ENCODE measurements around the gene SLC51B. TPM values are rescaled to one million over a fixed set of nuclear protein-coding genes. Genes with fewer than 3 reads are reported as not detected.
A peak's percentile ranks its signal among the peaks of the same experiment; 100 is the strongest.

Gene SLC51B
- total RNA-seq, 1 donor from 2014 or later = not detected

DNA sequence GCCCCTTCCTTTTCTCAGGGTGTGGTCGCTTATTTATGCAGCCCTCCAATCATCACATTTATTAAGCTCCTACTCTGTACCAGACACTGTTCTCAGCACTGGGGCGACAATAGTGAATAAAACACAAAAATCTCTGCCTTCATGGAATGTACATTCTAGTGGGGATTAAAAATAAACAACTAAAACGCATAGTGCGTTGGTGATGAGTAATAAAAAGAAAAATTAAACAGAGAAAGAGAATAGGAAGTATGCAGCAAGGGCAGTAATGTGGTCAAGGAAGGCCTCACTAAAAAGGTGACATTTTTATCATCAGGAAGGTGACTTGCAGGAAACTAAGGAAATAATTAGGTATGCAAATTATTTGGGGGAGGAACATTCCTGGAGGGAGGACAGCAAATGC is 5.1 kb downstream of the SLC51B start:
- TF ChIP-seq, protein P1, sequence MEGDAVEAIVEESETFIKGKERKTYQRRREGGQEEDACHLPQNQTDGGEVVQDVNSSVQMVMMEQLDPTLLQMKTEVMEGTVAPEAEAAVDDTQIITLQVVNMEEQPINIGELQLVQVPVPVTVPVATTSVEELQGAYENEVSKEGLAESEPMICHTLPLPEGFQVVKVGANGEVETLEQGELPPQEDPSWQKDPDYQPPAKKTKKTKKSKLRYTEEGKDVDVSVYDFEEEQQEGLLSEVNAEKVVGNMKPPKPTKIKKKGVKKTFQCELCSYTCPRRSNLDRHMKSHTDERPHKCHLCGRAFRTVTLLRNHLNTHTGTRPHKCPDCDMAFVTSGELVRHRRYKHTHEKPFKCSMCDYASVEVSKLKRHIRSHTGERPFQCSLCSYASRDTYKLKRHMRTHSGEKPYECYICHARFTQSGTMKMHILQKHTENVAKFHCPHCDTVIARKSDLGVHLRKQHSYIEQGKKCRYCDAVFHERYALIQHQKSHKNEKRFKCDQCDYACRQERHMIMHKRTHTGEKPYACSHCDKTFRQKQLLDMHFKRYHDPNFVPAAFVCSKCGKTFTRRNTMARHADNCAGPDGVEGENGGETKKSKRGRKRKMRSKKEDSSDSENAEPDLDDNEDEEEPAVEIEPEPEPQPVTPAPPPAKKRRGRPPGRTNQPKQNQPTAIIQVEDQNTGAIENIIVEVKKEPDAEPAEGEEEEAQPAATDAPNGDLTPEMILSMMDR (IDR thresholded peaks at IDR 0.05; ENCODE audit: borderline replicate concordance) = no peak
- Histone ChIP-seq H3K4me3 (no peak overlapping the region), H3K27me3 (ENCODE audit: low read depth) (no peaks in the 10 kb centered on the region), H3K27ac (replicated peaks) (no peak overlapping the region), H3K36me3 (no peaks in the 10 kb centered on the region), H3K9me3 (replicated peaks) (no peaks in the 10 kb centered on the region), H3K4me1 (peaks cover 32% of the 10 kb centered on the region)
- intact Hi-C loops (cut with micrococcal nuclease) = loop anchor here (10.0 kb wide), 1 partner anchor 55 kb away; no protein-coding TSS in a partner anchor
- DNase-seq = no peak

DNA sequence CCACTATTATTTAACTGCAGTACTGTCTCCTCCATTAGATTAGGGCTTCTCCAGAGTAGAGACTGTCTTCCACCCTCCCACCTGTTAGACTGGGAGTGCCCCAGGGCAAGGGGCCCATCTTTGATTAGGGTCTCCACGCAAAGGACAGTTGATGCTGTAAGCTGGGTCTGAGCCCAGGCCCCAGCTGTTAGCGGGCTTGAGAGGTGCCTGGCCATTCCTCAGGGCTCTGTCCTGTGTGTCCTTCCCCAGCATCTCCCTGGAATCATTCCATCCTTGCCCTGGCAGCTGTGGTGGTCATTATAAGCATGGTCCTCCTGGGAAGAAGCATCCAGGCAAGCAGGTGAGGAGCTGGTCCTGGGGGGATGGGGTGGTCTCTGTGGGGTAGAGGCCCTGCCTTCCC is 6.1 kb downstream of the SLC51B start:
- TF ChIP-seq, protein P1 (IDR thresholded peaks at IDR 0.05; ENCODE audit: borderline replicate concordance) = no peak
- Histone ChIP-seq H3K27me3 (ENCODE audit: low read depth) (no peaks in the 10 kb centered on the region), H3K36me3 (no peaks in the 10 kb centered on the region), H3K4me3 (no peak overlapping the region), H3K4me1 (peaks cover 37% of the 10 kb centered on the region), H3K27ac (replicated peaks) (no peak overlapping the region), H3K9me3 (replicated peaks) (no peaks in the 10 kb centered on the region)
- no peak for DNase-seq
- intact Hi-C loops (cut with micrococcal nuclease) = loop anchor here (10.0 kb wide), 1 partner anchor 54 kb away; no protein-coding TSS in a partner anchor

DNA sequence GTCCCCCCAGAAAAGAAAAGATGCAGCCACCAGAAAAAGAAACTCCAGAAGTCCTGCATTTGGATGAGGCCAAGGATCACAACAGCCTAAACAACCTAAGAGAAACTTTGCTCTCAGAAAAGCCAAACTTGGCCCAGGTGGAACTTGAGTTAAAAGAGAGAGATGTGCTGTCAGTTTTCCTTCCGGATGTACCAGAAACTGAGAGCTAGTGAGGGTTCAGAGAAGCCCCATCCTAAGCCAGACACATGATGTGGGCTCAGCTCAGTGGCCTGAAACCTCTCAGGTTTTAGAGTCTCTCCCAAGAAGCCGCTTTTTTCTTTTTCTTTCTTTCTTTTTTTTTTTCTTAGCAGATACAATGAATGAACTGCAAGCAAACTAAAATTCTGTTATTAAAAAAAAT is 7.8 kb downstream of the SLC51B start:
- Histone ChIP-seq H3K9me3 (replicated peaks) (no peaks in the 10 kb centered on the region), H3K27me3 (ENCODE audit: low read depth) (no peaks in the 10 kb centered on the region), H3K4me3 (no peak overlapping the region), H3K4me1 (peaks cover 44% of the 10 kb centered on the region), H3K36me3 (peaks cover 3% of the 10 kb centered on the region), H3K27ac (replicated peaks) (no peak overlapping the region)
- intact Hi-C loops (cut with micrococcal nuclease) = loop anchor here (10.0 kb wide), 1 partner anchor 52 kb away; no protein-coding TSS in a partner anchor
- no peak for DNase-seq
- TF ChIP-seq, protein P1 (IDR thresholded peaks at IDR 0.05; ENCODE audit: borderline replicate concordance) = no peak

DNA sequence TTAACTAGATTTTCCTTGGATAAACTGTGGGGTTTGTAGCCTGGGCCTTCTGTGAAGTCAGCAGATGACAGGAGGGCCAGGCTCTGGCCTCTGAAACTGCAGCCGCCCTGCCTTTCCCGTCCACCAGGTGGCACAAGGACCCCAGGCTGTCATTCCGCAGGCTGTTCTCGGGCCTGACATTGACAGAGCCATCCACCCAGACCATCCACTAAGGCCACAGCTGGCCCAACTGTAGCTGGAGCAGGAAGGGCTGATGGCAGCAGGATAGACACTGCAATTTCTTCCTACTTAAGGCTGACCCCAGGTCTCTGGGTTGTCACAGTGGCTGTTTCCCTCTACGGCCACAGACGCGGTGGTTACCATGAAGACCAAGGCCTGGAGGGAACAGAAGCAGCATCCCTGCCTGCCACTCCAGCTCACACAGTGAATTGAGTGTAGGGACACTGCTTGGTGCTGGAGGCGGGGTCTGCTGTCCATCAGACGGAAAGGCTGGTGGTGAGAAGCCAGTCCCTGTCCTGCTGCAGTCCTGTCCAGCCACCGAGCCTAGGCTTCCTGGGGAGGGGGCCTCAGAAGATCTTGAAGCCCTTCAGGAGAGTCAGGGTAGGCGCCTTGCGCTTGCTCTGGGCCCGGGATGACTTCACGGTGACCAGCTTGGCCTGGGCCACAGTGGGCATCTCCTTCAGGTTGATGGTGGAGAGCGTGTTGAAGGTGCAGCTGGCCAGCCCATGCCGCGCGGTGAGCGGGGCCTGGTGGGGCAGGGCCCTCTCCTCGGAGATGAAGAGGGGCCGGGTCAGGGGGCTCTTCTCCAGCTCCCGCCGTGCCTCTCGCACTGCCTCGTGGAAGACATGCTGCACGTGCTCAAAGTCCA is 9.4 kb downstream of the SLC51B start:
- Histone ChIP-seq H3K27ac (replicated peaks) (peak overlapping the region; percentile 71), H3K4me3 (no peak overlapping the region), H3K9me3 (replicated peaks) (no peaks in the 10 kb centered on the region), H3K4me1 (peaks cover 47% of the 10 kb centered on the region), H3K27me3 (ENCODE audit: low read depth) (no peaks in the 10 kb centered on the region), H3K36me3 (peaks cover 18% of the 10 kb centered on the region)
- TF ChIP-seq, protein P1 (IDR thresholded peaks at IDR 0.05; ENCODE audit: borderline replicate concordance) = peak; percentile 96
- intact Hi-C loops (cut with micrococcal nuclease) = loop anchor here (10.0 kb wide), 1 partner anchor 50 kb away; no protein-coding TSS in a partner anchor
- DNase-seq = peak; percentile 77

DNA sequence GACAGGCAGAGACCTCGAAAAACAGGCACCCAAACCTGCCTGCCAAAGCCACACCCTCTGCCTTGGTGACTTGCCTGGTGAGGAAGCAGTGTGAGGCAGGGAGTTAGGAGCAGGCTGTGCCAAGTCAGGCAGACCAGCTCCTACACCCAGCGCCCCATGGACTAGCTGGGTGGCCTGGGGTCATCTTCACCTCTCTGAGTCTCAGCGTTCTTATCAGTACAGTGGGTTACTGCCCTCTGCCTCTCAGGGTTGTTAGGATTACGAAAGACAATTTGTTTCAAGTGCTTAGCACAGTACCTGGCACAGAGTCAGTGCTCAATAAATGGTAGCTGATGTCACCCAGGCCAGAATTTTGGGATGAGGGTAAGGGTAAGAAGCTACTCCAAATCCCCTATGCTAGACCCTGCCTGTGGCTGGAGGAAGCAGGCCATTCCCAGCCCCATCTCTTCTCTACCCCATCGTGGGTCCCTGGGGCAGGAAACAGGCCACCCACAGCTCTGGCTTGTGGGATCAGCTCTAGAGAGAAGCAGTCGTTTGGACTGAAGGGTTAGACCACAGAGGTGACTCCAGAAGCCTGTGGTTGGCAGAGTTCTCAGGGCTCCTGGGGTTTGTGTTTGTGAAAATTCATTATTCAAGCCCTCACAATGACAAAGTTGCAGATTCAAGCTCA is 10.1 kb downstream of the SLC51B start:
- TF ChIP-seq, protein P1 (IDR thresholded peaks at IDR 0.05; ENCODE audit: borderline replicate concordance) = no peak
- H3K36me3 ChIP-seq = peaks cover 18% of the 10 kb centered on the region
- H3K9me3 ChIP-seq (replicated peaks) = peaks cover 3% of the 10 kb centered on the region
- H3K4me3 ChIP-seq = no peak overlapping the region
- intact Hi-C loops (cut with micrococcal nuclease) = loop anchor here (10.0 kb wide), 1 partner anchor 49 kb away; no protein-coding TSS in a partner anchor
- no peak for DNase-seq
- peak overlapping the region; percentile 71 for H3K27ac ChIP-seq (replicated peaks)
- H3K4me1 ChIP-seq = peaks cover 47% of the 10 kb centered on the region
- no peaks in the 10 kb centered on the region for H3K27me3 ChIP-seq (ENCODE audit: low read depth)
